GM23338 (cell line): ENCODE data around the gene BEGAIN. TPM values are rescaled to one million over a fixed set of nuclear protein-coding genes. Genes with fewer than 3 reads are reported as not detected.

ENCODE experiments used
- ATAC-seq: fragments of 200-7000 bp; cut with Tn5 transposase; 3 replicates; pipeline ENCODE4 v1.9.1; 2020
- DNase-seq: peaks from one replicate; pipeline ENCODE4 v3.0.0-alpha.2; 2015; ENCODE audit warnings: low spot score
- H2AFZ ChIP-seq: fragments of 200-600 bp; sonication (generic); 2 replicates; pipeline ENCODE4 v1.8.0; 2016; ENCODE audit warnings: antibody characterized with exemption, mild to moderate bottlenecking, moderate library complexity
- H3F3A ChIP-seq: fragments of 200-600 bp; sonication (generic); replicated peaks from 2 replicates; pipeline ENCODE4 v1.8.0; 2017; ENCODE audit warnings: antibody characterized with exemption, mixed run types, low read depth
- H3K27ac ChIP-seq: fragments of 200-600 bp; sonication (generic); 2 replicates; pipeline ENCODE4 v1.6.1; 2016; ENCODE audit warnings: low read depth
- H3K27me3 ChIP-seq: fragments of 200-600 bp; sonication (generic); 2 replicates; pipeline ENCODE4 v1.8.0; 2016; ENCODE audit warnings: mild to moderate bottlenecking, mixed run types, moderate library complexity; ENCODE audit not compliant: insufficient read depth
- H3K36me3 ChIP-seq: fragments of 200-600 bp; sonication (generic); 2 replicates; pipeline ENCODE4 v1.8.0; 2016; ENCODE audit warnings: mild to moderate bottlenecking; ENCODE audit not compliant: insufficient read depth
- H3K4me1 ChIP-seq: fragments of 200-600 bp; sonication (generic); 2 replicates; pipeline ENCODE4 v1.8.0; 2016; ENCODE audit warnings: mild to moderate bottlenecking, moderate library complexity; ENCODE audit not compliant: insufficient read depth
- H3K4me2 ChIP-seq: fragments of 200-600 bp; sonication (generic); 2 replicates; pipeline ENCODE4 v1.7.1; 2017; ENCODE audit warnings: mixed run types
- H3K4me3 ChIP-seq: fragments of 200-600 bp; sonication (generic); 2 replicates; pipeline ENCODE4 v1.6.1; 2016; ENCODE audit warnings: mixed run types
- H3K79me2 ChIP-seq: fragments of 200-600 bp; sonication (generic); replicated peaks from 2 replicates; pipeline ENCODE4 v1.8.0; 2017; ENCODE audit warnings: mild to moderate bottlenecking; ENCODE audit not compliant: insufficient read depth
- H3K9me2 ChIP-seq: fragments of 200-600 bp; sonication (generic); 2 replicates; pipeline ENCODE4 v1.8.0; 2017; ENCODE audit not compliant: insufficient read depth
- H4K20me1 ChIP-seq: fragments of 200-600 bp; sonication (generic); replicated peaks from 2 replicates; pipeline ENCODE4 v1.8.0; 2017; ENCODE audit warnings: mild to moderate bottlenecking; ENCODE audit not compliant: insufficient read depth
- H3K27ac Mint-ChIP-seq: 2 replicates; pipeline ENCODE4 v1.8.0; 2020; ENCODE audit warnings: inconsistent platforms, mild to moderate bottlenecking, moderate library complexity, mixed read lengths
- H3K27me3 Mint-ChIP-seq: 3 replicates; pipeline ENCODE4 v1.8.0; 2022; ENCODE audit warnings: low read depth, mild to moderate bottlenecking, moderate library complexity, mixed read lengths, inconsistent platforms; ENCODE audit not compliant: insufficient read depth, poor library complexity
- H3K36me3 Mint-ChIP-seq: 3 replicates; pipeline ENCODE4 v1.8.0; 2021; ENCODE audit warnings: low read depth, mild to moderate bottlenecking, inconsistent platforms, moderate library complexity, mixed read lengths
- H3K4me1 Mint-ChIP-seq: 3 replicates; pipeline ENCODE4 v1.8.0; 2020; ENCODE audit warnings: mild to moderate bottlenecking, inconsistent platforms, mixed read lengths
- H3K4me3 Mint-ChIP-seq: 3 replicates; pipeline ENCODE4 v1.8.0; 2021; ENCODE audit warnings: moderate library complexity, mild to moderate bottlenecking, inconsistent platforms, mixed read lengths
- H3K9me3 Mint-ChIP-seq: 3 replicates; pipeline ENCODE4 v1.8.0; 2020; ENCODE audit warnings: moderate library complexity, mild to moderate bottlenecking, inconsistent platforms, mixed read lengths
- CREB1 ChIP-seq: fragments of 250-450 bp; sonication (Bioruptor Pico); IDR thresholded peaks from 2 replicates; pipeline ENCODE4 v1.5.0; 2020; ENCODE audit warnings: low read depth, mild to moderate bottlenecking, moderate library complexity
- EZH2 ChIP-seq: fragments of 200-600 bp; sonication (generic); IDR thresholded peaks from one replicate; pipeline ENCODE4 v1.8.0; 2017; ENCODE audit warnings: antibody characterized with exemption, mild to moderate bottlenecking, low read depth; ENCODE audit not compliant: unreplicated experiment
- EZH2phosphoT487 ChIP-seq: fragments of 200-600 bp; sonication (generic); IDR thresholded peaks from one replicate; pipeline ENCODE4 v1.8.1; 2018; ENCODE audit warnings: antibody characterized with exemption; ENCODE audit not compliant: unreplicated experiment
- JUNB ChIP-seq: IDR thresholded peaks from one replicate; pipeline ENCODE4 v1.6.1; 2016; ENCODE audit warnings: antibody characterized with exemption; ENCODE audit not compliant: unreplicated experiment
- POLR2AphosphoS5 ChIP-seq: IDR thresholded peaks from 2 replicates; pipeline ENCODE4 v1.6.1; 2016; ENCODE audit warnings: antibody characterized with exemption, low read depth
- STAT1 ChIP-seq: IDR thresholded peaks from one replicate; pipeline ENCODE4 v1.6.1; 2016; ENCODE audit warnings: antibody characterized with exemption; ENCODE audit not compliant: unreplicated experiment
- ZNF114 ChIP-seq: fragments of 250-450 bp; sonication (Bioruptor Pico); IDR thresholded peaks from 2 replicates; pipeline ENCODE4 v1.5.0; 2020; ENCODE audit warnings: mild to moderate bottlenecking, moderate library complexity
- ZNF331 ChIP-seq: fragments of 250-450 bp; sonication (Bioruptor Pico); IDR thresholded peaks from 2 replicates; pipeline ENCODE4 v1.5.0; 2020; ENCODE audit warnings: low read depth, mild to moderate bottlenecking, moderate library complexity
- polyA plus RNA-seq: library from polyadenylated mRNA; unstranded; fragments of >200 nt; fragmentation: Nextera tagmentation; extraction: Ambion mirVana; gene quantifications from 2 replicates; pipeline ENCODE4 v1.2.1, GENCODE V29; 2016
- total RNA-seq: library from RNA; depleted of rRNA; stranded (reverse); fragments of >200 nt; shearing (Covaris generic); gene quantifications from 2 replicates; pipeline ENCODE4 v1.2.3, GENCODE V29; 2014
- TF ChIP-seq, protein P1 (sequence below): fragments of 250-450 bp; sonication (Bioruptor Pico); IDR thresholded peaks from 2 replicates; pipeline ENCODE4 v1.5.0; 2020; ENCODE audit warnings: mild to moderate bottlenecking, moderate library complexity
- TF ChIP-seq, protein P2 (sequence below): IDR thresholded peaks from 2 replicates; pipeline ENCODE4 v1.6.1; 2016; ENCODE audit warnings: antibody characterized with exemption
- TF ChIP-seq, protein P3 (sequence below), 2 experiments: fragments of 200-600 bp in 1 of 2; sonication (generic) in 1 of 2; conservative IDR thresholded peaks; 2 replicates each; pipeline versions ENCODE4 v1.5.1 to v1.6.1; 2016 to 2017; ENCODE audit warnings: antibody characterized with exemption in 2 of 2, low read depth in 2 of 2, mild to moderate bottlenecking in 2 of 2, moderate library complexity in 1 of 2
- TF ChIP-seq, protein P4 (sequence below): IDR thresholded peaks from one replicate; pipeline ENCODE4 v1.6.1; 2018; ENCODE audit warnings: antibody characterized with exemption; ENCODE audit not compliant: unreplicated experiment

The BEGAIN gene
- total and polyA plus RNA-seq, 2 experiments from 2014 or later = 0.60 to 2.4 TPM

DNA sequence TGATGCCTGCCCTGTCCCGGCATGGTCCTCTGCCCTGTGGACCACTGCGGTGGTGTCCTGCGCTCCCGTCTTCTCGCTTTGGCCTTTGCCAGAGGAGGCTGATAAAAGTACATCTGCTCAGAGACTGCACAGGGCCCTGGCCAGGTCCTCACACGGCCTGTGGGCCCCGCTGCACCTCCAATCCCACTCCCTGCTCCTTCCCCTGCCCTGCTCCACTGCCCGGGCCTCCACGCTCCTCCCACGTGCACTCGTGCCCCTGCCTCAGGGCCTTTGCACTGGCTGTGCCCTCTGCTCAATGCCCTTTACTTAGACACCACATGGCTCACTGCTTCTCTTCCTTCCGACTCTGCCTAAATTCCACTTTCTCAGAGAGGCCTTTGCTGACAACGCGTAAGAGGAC is 49.3 kb upstream of the BEGAIN start (continued):
- TF ChIP-seq, protein P1, sequence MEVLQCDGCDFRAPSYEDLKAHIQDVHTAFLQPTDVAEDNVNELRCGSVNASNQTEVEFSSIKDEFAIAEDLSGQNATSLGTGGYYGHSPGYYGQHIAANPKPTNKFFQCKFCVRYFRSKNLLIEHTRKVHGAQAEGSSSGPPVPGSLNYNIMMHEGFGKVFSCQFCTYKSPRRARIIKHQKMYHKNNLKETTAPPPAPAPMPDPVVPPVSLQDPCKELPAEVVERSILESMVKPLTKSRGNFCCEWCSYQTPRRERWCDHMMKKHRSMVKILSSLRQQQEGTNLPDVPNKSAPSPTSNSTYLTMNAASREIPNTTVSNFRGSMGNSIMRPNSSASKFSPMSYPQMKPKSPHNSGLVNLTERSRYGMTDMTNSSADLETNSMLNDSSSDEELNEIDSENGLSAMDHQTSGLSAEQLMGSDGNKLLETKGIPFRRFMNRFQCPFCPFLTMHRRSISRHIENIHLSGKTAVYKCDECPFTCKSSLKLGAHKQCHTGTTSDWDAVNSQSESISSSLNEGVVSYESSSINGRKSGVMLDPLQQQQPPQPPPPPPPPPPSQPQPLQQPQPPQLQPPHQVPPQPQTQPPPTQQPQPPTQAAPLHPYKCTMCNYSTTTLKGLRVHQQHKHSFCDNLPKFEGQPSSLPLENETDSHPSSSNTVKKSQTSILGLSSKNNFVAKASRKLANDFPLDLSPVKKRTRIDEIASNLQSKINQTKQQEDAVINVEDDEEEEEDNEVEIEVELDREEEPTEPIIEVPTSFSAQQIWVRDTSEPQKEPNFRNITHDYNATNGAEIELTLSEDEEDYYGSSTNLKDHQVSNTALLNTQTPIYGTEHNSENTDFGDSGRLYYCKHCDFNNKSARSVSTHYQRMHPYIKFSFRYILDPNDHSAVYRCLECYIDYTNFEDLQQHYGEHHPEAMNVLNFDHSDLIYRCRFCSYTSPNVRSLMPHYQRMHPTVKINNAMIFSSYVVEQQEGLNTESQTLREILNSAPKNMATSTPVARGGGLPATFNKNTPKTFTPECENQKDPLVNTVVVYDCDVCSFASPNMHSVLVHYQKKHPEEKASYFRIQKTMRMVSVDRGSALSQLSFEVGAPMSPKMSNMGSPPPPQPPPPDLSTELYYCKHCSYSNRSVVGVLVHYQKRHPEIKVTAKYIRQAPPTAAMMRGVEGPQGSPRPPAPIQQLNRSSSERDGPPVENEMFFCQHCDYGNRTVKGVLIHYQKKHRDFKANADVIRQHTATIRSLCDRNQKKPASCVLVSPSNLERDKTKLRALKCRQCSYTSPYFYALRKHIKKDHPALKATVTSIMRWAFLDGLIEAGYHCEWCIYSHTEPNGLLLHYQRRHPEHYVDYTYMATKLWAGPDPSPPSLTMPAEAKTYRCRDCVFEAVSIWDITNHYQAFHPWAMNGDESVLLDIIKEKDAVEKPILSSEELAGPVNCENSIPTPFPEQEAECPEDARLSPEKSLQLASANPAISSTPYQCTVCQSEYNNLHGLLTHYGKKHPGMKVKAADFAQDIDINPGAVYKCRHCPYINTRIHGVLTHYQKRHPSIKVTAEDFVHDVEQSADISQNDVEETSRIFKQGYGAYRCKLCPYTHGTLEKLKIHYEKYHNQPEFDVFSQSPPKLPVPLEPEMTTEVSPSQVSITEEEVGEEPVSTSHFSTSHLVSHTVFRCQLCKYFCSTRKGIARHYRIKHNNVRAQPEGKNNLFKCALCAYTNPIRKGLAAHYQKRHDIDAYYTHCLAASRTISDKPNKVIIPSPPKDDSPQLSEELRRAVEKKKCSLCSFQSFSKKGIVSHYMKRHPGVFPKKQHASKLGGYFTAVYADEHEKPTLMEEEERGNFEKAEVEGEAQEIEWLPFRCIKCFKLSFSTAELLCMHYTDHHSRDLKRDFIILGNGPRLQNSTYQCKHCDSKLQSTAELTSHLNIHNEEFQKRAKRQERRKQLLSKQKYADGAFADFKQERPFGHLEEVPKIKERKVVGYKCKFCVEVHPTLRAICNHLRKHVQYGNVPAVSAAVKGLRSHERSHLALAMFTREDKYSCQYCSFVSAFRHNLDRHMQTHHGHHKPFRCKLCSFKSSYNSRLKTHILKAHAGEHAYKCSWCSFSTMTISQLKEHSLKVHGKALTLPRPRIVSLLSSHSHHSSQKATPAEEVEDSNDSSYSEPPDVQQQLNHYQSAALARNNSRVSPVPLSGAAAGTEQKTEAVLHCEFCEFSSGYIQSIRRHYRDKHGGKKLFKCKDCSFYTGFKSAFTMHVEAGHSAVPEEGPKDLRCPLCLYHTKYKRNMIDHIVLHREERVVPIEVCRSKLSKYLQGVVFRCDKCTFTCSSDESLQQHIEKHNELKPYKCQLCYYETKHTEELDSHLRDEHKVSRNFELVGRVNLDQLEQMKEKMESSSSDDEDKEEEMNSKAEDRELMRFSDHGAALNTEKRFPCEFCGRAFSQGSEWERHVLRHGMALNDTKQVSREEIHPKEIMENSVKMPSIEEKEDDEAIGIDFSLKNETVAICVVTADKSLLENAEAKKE (CRISPR knock-in tag) = no peak
- no peak for TF ChIP-seq STAT1
- TF ChIP-seq ZNF331 = no peak
- no peak for TF ChIP-seq ZNF114 (CRISPR knock-in tag)
- TF ChIP-seq, protein P2, sequence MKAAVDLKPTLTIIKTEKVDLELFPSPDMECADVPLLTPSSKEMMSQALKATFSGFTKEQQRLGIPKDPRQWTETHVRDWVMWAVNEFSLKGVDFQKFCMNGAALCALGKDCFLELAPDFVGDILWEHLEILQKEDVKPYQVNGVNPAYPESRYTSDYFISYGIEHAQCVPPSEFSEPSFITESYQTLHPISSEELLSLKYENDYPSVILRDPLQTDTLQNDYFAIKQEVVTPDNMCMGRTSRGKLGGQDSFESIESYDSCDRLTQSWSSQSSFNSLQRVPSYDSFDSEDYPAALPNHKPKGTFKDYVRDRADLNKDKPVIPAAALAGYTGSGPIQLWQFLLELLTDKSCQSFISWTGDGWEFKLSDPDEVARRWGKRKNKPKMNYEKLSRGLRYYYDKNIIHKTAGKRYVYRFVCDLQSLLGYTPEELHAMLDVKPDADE = no peak
- TF ChIP-seq CREB1 (CRISPR knock-in tag) = no peak
- TF ChIP-seq EZH2 = no peak
- TF ChIP-seq POLR2AphosphoS5 = no peak

DNA sequence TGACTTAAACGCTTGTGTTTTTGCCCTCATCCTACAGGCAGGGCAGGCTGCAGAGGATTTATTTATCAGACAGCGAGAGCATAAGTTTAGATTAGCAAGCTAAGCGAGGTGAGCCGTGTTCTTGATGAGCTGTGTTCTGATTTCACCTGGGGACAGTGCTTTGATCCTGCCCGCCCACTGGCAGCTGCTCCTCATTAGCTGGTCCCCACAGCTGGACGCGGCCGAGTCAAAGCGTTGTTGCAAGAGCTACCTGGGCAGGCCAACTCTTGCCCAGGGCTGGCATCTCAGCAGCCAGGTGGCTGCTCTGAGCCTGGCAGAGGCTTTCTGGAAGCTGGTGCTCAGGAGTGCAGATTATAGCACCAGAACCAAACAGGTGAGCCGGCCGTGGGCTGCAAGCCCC is 46.8 kb upstream of the BEGAIN start:
- Histone ChIP-seq H3F3A (no peaks in the 10 kb centered on the region), H3K4me3 (no peak overlapping the region), H3K36me3 (no peaks in the 10 kb centered on the region), H3K79me2 (no peaks in the 10 kb centered on the region), H3K4me2 (no peak overlapping the region), H3K4me1 (no peaks in the 10 kb centered on the region), H4K20me1 (no peaks in the 10 kb centered on the region), H2AFZ (no peak overlapping the region), H3K27me3 (no peaks in the 10 kb centered on the region), H3K27ac (no peak overlapping the region), H3K9me2 (no peaks in the 10 kb centered on the region)
- no peaks in the 10 kb centered on the region for H3K36me3 Mint-ChIP-seq
- H3K27ac Mint-ChIP-seq = no peak overlapping the region
- peaks cover 8% of the 10 kb centered on the region; the same call in 2 of the 3 replicates for H3K4me1 Mint-ChIP-seq
- H3K9me3 Mint-ChIP-seq = no peaks in the 10 kb centered on the region
- ATAC-seq (no peak), DNase-seq (no peak)
- no peak overlapping the region for H3K4me3 Mint-ChIP-seq
- peaks cover 3% of the 10 kb centered on the region for H3K27me3 Mint-ChIP-seq
- TF ChIP-seq POLR2AphosphoS5 = no peak
- no peak for TF ChIP-seq STAT1
- TF ChIP-seq EZH2phosphoT487 = no peak
- TF ChIP-seq ZNF331 = no peak
- TF ChIP-seq, protein P3, sequence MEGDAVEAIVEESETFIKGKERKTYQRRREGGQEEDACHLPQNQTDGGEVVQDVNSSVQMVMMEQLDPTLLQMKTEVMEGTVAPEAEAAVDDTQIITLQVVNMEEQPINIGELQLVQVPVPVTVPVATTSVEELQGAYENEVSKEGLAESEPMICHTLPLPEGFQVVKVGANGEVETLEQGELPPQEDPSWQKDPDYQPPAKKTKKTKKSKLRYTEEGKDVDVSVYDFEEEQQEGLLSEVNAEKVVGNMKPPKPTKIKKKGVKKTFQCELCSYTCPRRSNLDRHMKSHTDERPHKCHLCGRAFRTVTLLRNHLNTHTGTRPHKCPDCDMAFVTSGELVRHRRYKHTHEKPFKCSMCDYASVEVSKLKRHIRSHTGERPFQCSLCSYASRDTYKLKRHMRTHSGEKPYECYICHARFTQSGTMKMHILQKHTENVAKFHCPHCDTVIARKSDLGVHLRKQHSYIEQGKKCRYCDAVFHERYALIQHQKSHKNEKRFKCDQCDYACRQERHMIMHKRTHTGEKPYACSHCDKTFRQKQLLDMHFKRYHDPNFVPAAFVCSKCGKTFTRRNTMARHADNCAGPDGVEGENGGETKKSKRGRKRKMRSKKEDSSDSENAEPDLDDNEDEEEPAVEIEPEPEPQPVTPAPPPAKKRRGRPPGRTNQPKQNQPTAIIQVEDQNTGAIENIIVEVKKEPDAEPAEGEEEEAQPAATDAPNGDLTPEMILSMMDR (conservative IDR thresholded peaks at IDR 0.05; ENCODE audit: low read depth in 2 of 2) = no peak
- TF ChIP-seq JUNB = no peak
- TF ChIP-seq EZH2 = no peak
- TF ChIP-seq CREB1 (CRISPR knock-in tag) = no peak
- TF ChIP-seq ZNF114 (CRISPR knock-in tag) = no peak
- TF ChIP-seq, protein P4, sequence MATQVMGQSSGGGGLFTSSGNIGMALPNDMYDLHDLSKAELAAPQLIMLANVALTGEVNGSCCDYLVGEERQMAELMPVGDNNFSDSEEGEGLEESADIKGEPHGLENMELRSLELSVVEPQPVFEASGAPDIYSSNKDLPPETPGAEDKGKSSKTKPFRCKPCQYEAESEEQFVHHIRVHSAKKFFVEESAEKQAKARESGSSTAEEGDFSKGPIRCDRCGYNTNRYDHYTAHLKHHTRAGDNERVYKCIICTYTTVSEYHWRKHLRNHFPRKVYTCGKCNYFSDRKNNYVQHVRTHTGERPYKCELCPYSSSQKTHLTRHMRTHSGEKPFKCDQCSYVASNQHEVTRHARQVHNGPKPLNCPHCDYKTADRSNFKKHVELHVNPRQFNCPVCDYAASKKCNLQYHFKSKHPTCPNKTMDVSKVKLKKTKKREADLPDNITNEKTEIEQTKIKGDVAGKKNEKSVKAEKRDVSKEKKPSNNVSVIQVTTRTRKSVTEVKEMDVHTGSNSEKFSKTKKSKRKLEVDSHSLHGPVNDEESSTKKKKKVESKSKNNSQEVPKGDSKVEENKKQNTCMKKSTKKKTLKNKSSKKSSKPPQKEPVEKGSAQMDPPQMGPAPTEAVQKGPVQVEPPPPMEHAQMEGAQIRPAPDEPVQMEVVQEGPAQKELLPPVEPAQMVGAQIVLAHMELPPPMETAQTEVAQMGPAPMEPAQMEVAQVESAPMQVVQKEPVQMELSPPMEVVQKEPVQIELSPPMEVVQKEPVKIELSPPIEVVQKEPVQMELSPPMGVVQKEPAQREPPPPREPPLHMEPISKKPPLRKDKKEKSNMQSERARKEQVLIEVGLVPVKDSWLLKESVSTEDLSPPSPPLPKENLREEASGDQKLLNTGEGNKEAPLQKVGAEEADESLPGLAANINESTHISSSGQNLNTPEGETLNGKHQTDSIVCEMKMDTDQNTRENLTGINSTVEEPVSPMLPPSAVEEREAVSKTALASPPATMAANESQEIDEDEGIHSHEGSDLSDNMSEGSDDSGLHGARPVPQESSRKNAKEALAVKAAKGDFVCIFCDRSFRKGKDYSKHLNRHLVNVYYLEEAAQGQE = no peak
